GM12864 (cell line): ENCODE measurements around the gene GPR132.

Experiments
- DNase-seq: peaks from one replicate; pipeline ENCODE4 v3.0.0-alpha.2; 2011; ENCODE audit warnings: low read depth
- H3K4me3 ChIP-seq: 2 replicates; pipeline ENCODE4 v1.5.1; 2011; ENCODE audit warnings: mild to moderate bottlenecking, low read depth, low read length, control low read depth
- CTCF ChIP-seq: IDR thresholded peaks from 2 replicates; pipeline ENCODE4 v1.5.1; 2011; ENCODE audit warnings: low read depth, mild to moderate bottlenecking, moderate library complexity, low read length, control low read depth, inconsistent platforms; ENCODE audit errors: missing control alignments

GPR132 gene

DNA sequence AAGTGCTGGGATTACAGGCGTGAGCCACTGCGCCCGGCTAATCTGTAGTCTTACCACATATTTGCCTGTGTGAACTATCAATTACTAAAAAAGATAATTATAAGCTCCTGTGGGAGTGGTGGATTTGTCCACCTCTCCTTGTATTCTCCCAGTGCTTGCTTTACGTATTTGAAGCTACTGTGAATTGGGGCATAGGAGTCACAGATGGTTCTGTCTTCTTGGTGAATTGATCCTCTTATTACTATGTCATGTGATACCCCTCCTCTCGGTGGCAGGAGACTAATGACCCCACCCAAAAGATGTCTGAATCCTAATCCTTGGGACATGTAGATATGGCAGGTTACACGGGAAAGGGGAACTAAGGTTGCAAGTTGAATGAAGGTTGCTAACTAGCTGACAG is 11.8 kb downstream of the GPR132 start:
- no peak for DNase-seq
- TF ChIP-seq CTCF, result no peak
- no peak overlapping the region for H3K4me3 ChIP-seq

DNA sequence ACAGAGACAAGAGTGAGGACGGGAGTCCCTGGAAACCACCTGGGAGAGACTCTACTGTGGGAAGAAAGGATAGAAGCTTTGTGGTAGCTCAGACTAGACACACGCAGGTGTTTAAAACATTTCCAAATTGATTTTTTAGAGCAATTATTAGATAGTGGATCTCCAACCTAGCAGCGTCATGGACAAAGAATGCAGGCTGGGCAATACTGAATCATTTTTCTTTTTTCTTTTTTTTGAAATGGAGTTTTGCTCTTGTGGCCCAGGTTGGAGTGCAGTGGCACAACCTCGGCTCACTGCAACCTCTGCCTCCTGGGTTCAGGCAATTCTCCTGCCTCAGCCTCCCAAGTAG is 13.1 kb downstream of the GPR132 start:
- H3K4me3 ChIP-seq, result no peak overlapping the region
- TF ChIP-seq CTCF, result no peak
- DNase-seq, result no peak

DNA sequence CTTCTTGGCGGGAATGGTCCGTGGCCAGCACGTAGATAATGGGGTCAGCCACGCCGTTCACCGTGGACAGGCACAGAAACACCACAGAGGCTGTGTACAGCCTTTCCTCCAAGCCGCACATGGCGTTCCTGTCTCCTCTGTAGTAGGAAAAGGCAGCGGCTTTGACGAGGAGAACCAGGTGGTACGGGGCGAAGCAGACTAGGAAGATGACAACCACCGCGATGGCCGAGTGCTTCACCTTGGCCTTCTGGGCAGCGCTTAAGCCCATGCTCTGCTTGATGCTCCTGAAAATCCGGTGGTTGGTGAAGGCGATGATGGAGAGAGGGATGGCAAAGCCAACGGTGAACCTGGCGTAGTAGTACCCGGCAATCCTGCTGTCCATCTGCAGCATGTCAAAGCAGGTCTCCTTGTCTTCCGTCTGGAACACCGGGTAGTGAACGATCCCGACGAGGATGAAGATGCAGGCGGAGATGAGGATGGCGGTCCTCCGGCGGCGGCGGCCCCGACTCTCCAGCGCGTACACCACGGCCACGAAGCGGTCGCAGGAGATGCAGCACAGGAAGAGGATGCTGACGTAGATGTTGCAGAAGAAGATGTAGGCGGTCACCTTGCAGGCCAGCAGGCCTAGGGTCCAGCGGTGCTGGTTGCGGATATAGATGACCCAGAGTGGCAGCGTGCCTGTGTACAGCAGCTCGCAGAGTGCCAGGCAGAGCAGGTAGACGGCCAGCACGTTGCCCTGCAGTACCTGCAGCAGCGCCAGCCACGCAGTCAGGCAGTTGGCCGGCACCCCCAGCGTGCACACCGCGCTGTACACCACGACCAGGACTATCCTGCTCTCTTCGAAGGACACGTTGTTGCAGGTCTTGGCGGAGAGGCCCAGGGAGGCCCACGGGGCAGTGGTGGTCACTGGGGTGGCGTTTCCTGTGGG is 13.8 kb downstream of the GPR132 start:
- H3K4me3 ChIP-seq, result no peak overlapping the region
- no peak for TF ChIP-seq CTCF

DNA sequence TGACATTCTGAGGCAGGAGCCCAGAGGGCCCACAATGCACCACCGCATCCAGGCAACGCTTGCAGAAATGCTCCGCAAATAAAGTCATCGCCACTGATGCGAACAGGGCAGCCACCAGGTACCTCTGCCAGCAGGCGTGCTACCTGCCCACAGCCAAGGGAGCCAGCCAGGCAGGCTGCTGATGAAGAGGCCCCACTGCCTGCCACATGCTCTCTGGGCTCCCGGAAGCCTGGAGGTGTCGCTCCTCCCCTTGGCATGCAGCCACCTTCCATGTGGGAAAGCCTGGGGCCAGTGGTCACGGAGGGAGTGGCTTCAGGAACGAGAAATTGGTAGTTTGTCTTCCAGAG is 14.7 kb downstream of the GPR132 start:
- TF ChIP-seq CTCF, result no peak
- H3K4me3 ChIP-seq, result no peak overlapping the region
- no peak for DNase-seq

More for the DNA sequence above, 13.8 kb downstream of the GPR132 start:
- DNase-seq, result no peak

DNA sequence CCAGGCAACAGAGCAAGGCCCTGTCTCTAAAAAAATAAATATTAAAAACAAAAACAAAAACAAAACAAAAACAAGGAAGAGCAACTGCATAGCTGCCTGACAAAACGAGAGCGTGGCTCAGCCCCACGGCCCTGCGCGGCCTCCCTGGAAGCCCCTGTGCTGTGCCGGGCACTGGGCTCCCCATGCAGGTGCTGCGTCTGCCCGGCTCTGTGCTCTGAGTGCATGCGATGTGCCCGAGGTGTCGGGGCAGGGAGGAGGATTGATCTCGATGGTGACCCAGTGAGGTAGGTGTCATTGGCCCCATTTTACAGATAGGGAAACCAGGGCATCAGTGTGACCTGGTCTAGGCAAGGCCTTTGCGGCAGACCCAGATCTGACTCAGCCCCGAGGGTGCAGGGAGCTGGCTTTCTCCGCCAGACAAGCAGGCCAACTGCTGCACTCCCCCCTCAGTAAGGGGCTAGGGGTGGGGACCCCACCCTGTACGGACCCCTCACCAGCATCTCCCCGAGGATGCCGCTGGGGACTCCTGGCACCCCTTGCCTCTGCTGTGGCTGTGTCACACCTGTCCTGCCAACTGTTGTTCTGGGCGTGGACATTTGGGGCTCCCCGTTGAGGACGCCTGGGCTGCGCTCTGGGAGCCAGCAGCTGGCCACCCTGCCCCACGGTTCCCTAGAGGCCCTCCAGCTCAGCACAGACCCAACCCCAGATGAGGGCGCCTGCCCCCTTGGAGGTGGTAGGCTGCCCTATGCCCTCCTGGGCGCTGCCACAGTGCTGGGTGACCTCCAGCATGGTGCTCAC is 15.3 kb downstream of the GPR132 start:
- H3K4me3 ChIP-seq, result no peak overlapping the region
- no peak for TF ChIP-seq CTCF
- no peak for DNase-seq

DNA sequence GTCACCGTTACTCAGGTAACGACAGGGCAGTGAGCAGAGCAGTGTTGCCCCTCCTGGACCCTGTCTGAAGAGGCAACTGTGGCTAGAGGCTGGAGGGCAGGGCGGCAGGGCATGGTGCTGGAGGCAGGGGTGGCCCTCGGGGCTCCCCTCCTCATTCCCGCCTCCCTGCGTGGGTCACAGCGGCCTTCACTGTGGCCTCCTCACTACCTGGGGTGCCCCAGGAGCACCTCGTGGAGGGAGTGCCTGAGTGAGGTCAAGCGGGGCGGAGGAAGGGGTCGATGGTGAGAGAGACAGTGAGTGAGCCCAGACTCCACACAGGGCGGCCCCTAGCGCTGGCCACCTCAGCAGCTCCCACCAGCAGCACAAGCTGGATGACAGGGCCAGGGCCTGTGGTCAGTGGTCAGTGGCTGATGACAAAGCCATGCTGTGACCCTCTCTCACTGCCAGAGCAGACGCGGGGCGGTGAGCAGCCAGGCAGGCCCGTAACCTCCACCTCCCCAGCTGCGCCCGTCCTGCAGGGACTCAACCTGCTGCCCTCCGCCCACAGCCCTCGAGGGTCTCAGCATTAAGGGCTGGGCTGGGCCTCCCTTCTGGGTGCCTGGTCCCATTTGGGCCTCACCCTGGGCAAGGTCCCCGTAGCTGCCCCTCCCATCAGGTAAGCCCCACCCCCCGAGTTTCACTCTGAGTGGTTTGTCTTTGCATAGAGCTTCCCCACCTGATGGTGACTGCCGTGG is 17.8 kb downstream of the GPR132 start:
- no peak for DNase-seq
- no peak for TF ChIP-seq CTCF

More for the DNA sequence above, 17.8 kb downstream of the GPR132 start:
- H3K4me3 ChIP-seq, result no peak overlapping the region
